Medulla oblongata (tissue), 1 donor: ENCODE measurements around the gene MGAT4A.
A peak's percentile ranks its signal among the peaks of the same experiment; 100 is the strongest.

Source experiments
- DNase-seq: peaks from one replicate; pipeline ENCODE4 v3.0.0-alpha.2; 2015; ENCODE audit errors: extremely low spot score

The MGAT4A gene

DNA sequence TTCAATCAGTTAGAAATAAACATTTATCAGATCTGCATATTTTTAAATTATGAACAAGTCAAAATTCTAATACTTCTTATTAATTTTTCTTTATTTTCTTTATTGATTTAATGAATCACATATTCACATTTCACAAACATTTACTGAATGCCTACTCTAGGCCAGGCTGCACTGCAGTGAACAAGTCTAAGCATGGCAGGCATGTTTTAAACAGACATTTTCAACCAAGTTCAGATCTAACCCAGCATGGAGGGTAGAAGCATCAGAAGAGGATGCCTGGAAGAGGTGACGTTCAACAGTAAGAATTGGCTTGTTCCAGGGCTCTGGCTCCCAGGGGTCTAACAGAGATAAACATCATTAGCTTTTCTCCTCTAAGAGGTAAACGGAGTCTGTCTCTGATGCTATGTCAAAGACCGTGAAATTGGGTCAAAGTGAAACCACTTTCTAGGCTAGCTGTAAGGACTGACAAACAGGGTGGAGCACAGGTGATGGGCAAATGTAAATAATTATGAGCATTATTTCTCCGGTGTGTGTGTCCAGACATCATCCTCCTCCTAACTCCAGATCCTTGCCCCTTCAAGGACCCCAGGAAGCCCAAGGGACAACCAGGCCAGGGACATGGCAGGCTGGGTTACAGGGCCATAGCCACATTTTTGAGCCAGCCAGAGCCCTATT lies 72.0 kb downstream of the MGAT4A start:
- DNase-seq: no peak

DNA sequence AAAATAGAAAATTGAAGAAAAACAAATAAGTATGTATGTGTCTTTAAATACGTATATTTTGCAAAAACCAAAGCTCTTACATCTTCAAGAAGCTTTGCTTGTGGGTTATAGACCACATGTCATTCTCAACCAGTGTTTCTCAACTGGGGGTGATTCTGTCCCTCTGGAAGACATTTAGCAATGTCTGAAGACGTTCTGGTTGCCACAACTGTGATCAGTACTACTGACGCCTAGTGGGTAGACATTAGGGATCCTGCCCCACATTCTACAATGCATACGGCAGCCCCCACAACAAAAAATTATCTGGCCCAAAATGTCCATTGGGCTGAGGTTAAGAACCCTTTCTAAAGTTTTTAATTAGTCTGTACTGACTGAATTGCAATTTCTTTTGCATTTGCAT lies 74.1 kb downstream of the MGAT4A start:
- DNase-seq: no peak

DNA sequence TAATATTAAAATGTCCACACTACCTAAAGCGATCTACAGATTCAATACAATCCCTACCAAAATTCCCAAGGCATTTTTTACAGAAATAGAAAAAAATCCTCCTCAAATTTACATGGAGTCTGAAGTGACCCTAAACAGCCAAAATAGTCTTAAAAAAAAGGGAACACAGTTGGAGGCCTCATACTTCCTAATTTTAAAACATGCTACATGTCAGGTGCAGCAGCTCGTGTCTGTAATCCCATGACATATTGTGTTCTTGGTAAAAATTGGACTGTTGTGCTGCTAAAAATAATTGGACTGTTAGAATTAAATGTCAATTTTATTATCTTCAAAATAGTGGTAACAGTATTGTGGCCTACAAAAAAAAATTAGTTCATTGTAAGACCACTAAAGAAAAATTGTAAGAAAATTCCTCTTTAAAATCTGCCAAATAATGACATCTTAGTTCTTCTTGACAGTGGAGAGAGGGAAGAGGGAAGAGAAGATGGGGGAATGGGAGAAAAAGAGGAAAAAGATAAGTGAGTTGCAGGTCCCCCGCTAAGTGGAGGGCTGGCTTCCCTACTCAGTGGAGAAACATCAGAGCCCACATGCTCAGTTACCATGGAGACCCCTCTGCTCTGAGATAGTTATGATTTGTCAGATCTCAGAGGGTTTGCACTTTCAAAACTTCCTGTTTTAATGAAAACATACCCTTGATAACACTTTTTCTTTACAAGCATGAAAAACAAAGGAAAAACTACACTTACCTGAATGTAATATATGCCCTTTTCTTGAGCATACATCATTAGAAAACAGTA lies 76.0 kb downstream of the MGAT4A start:
- DNase-seq: peak; percentile 41

DNA sequence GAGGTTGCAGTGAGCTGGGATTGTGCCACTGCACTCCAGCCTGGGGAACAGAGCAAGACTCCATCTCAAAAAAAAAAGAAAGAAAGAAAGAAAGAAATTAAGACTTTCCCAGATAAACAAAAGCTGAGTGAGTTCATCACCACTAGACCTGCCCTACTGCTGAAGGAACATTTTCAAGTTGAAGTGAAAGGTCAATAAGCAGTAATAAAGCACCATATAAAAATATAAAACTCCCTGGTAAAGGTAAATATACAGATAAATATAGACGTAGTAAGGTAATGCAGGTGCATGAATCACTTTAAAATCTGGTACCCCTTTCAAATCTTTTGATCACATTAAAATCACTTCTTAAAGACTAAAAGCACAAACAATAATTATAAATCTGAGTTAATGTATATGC lies 79.9 kb downstream of the MGAT4A start:
- no peak for DNase-seq

DNA sequence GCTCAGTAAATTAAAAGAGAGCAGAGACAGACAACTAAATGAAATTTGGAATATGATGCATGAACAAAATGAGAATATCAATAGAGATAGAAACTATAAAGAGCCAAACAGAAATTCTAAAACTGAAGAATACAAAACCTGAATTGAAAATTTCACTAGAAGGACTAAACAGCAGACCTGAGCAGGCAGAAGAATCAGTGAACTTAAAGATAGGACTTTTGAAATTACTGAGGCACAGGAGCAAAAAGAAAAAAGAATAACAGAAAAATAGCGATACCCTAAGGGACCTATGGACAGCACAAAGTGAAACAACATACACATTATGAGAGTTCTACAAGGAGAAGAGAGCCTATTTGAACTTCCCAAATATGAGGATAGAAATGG lies 80.9 kb downstream of the MGAT4A start:
- no peak for DNase-seq

DNA sequence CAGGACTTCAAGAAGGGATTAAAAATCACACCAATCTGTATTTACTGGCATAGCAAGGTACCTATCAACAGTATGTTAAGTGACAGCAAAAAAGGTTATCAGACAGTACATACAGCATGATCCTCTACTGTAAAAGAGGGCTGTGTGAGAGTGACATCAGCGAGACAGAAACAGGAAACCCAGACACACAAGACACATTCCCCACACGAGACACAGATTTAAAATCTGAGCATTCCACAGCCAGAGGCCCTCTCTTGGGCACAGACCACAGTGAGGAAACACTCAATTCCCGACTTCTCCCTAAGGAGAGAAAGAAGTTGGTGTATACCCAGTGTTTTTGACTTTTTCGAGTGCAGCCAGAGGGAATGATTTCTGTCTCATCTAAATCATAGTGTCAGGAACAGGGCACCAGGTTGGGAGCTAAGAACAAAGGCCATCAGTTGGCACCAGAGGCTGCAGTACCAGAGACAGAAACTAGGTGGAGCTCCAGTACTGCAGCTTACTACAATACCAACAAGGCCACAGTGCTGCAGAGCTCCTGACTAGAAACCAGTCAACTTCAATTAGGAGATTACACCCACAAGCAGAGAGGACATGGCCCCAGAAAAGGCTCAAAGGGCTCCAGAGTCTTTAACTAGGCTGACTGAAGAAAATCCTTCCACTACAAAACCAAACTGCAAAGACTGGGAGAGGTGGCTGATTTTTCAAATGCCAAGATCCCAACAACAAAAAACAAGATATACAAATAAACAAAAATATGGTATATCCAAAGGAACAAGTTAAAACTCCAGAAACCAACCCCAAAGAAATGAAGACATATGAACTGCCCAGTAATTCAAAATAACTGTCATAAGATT lies 81.6 kb downstream of the MGAT4A start:
- peak; percentile 94 for DNase-seq

DNA sequence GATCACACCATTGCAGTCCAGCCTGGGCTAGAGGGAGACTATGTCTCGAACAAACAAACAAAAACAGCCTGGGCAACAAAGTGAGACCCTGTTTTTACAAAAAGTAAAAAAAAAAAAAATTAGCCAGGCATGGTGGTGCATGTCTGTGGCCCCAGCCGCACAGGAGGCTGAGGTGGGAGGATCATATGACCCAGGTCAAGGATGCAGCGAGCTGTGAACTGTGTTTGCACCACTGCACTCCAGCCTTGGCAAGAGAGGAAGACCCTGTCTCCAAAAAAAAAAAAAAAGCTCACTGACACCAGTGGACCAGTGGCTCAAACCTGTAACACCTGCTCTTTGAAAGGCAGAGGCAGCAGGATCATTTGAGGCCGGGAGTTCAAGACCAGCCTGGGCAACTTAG lies 82.5 kb downstream of the MGAT4A start:
- DNase-seq: no peak

DNA sequence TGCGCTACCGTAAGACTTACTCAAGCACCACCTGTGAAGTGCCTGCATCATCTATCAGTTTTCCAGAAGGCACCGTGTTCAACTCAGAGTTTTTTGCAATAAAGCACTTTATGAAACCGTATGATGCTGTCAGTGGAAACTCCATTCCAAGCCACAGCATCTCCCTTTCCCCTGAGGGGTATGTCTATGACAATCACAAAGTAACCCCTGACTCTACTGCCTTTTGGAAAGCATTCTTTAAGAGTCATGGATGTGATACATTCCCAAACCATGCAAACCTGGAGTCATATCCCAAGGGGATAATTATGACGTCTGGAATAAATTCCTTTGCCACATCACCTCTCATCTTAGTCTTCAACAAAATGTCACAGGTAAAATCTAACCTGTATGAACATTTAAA lies 83.3 kb downstream of the MGAT4A start:
- DNase-seq: no peak

DNA sequence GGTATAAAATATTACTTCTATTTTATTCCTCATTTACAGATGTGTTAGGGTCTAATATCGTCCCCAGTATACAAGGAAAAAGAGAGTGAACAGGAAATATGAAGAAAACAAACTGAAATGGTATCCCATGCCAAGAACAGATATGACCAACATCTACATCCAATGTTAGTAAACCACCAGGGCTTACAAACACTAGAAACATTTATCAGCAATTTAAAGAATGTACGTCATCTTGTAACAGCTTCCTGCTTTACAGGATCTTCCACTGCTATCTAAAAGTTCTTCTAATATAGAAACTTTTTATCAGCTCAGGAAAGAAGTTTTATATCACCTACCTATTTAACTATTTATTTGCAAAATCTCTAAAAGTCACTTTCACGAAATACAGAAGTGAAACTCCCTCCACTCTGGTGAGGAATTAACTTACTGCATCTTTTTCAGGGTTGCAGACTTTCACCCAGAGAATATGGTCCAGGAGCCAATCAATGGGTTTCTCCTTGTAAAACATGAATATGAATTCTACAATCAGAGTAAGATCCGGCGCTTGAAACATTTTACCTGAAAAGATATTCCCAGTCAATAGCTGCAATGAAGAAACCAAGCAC lies 87.3 kb downstream of the MGAT4A start:
- DNase-seq: no peak

DNA sequence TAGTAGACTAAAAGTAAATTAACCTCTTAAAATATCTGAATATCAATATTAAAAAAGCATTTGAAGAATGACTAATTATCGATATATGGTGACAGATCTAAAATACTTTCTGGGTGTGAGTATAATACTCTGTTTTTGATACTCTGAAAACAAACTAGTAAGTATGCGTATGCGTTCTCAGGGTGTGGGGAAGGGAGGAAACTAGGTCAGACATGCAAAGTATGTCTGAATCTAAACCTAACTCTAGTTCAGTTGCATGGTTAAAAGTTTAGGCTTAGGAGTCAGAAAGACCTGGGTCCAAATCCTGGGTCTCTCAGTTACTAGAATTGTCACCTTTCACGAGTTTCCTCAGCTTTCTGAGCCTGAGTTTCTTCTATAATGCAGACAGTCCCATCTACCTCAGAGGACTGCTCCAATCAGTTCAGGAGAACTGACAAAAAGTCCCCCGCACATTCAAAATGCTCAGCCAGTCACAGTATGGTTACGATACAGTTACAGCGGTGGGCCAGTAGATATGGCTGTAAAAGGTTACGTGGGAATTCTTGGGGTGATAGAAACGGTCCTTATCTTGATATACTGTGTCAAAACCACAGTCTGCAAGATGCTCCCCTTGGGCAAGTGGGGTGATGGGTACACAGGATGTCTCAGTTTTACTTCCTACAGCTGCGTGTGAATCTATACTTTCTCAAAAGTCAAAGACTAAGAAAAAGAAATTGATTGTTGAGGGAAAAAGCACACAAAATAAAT lies 93.4 kb downstream of the MGAT4A start:
- DNase-seq: no peak

DNA sequence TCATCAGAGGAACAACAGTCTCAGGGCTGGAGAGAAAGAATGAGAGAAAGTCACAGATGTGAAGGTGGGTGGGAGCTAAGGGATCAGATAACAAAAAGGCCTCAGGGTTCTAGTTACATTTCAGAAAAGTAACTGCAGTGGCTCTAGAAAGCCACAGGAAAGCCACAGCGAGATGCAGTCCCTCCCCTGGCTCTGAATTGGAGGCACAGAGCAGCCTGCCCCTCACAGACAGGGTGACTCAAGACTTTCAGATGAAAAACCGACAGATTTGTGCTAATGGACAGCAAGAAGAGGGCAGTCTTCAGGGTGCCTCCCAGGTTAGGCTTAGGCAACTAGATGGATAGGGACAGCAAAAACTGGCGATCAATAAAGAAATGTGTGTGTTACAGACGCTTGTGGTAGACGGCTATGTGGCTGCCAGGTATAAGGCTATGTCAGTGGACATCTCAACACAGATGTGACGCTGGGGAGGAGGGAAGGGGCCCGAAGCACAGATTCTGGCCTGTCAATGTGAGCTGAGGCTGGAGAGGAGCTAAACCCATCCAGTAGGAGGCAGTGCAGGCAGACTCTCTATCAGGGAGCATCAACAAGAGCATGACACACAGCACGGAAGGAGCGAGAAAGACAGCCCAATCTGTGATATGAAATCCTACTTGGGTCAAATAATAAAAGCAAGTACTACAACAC lies 96.4 kb downstream of the MGAT4A start:
- DNase-seq: no peak

DNA sequence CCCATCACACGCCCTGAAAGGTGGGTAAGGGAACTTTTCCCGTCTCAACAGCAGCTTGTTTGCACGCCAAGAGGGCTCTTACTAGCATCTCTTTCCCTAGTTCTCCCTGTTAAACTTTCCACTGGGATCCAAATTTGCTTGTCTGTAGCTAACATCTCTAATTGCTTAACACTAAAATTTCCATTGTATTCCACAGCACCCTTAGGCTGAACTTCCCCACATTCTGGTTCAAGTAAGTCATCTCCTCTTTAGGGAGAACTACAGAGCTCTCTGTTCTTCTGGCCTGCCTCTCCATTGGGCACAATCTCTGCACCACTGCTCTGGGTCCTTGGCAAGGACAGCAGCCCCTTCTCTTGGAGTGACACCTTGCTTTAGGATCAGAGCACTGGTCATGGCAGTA lies 98.6 kb downstream of the MGAT4A start:
- no peak for DNase-seq

DNA sequence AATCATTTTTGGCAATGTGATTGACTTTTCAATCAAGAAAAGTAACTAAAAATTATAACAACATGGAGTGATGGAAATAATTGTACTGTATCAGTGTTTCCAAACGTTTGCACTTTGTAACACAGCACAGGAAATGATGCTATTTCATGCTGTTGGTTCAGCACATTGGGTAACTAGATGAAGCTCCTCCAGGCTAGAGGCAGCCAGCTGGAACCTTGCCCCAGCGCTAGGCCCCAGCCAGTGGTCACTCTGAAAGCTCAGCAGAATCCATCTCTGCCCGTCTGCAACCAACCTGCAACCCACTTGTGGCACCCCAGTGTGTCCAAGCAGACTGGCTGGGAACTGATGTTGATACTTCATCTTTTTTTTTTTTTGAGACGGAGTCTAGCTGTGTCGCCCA lies 107.3 kb downstream of the MGAT4A start:
- no peak for DNase-seq

DNA sequence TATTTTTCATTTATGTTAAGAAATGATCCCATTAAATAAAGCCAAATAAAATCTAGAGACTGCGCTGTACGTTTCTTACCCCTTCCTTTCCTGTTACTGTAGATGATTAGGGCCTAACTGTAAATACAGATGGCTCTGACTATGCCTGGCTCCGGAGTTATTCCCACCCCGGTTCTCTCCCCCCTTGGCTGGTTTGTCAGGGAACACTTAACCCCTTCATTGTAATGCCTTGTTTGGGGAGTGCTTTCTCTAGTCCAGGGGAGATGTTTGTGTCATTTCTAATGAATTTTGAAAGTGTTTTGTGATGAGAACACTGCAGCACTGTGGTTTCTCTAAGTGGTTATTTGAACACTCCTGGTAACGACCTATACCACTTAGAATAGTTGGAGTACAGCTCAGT lies 113.8 kb downstream of the MGAT4A start:
- DNase-seq: no peak

DNA sequence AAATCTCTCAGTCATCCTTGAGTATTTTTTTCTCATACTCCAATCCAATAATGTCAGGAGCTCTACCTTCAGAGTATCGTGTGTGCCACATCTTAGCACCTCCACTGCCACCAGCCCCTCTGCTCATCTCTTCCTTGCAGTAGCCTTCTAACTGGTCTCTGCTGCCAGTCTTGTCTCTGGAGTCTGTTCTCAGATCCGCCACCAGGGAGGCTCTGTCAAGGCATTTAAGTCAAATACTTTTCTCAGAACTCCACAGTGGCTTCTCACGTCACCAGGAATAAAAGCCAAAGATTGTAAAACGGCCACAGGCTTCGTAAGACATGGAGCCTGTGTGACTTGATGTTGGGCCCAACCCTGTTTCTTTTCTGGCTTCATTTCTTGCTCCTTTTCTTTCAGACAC lies 115.5 kb downstream of the MGAT4A start:
- DNase-seq: no peak

DNA sequence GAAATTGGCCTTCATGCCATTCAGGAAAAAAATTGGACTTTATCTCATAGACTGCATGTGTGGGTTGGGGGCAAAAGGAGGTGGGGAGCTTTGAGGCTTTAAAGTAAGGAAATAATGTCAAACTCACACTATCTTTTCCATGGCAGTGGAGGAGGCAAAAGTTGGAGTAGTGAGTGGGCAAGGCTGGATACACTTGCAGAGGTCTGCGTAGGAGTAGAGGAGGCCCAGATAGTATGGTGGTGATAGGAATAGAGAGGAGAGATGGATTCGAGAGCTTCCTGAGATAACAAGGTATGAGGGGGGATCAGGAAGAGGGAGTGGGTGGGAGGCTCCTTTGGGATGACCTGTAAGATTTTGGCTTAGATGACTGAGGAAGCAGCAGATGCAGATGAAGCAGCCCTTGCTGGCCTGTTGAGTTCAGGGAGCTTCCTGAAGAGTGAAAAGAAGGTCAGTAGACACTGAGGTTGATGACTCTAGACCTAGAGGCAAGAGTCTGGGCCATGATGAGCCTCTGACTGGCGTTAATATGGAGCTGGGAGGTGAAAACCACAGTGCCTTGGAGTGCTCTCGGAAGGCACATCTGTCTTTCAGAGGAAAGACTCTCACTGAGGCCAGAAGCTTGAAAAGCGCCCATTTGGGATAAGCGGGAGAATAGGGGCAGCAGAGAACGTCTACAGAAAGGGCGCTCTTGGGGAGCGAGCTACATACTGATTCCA lies 116.8 kb downstream of the MGAT4A start:
- no peak for DNase-seq

DNA sequence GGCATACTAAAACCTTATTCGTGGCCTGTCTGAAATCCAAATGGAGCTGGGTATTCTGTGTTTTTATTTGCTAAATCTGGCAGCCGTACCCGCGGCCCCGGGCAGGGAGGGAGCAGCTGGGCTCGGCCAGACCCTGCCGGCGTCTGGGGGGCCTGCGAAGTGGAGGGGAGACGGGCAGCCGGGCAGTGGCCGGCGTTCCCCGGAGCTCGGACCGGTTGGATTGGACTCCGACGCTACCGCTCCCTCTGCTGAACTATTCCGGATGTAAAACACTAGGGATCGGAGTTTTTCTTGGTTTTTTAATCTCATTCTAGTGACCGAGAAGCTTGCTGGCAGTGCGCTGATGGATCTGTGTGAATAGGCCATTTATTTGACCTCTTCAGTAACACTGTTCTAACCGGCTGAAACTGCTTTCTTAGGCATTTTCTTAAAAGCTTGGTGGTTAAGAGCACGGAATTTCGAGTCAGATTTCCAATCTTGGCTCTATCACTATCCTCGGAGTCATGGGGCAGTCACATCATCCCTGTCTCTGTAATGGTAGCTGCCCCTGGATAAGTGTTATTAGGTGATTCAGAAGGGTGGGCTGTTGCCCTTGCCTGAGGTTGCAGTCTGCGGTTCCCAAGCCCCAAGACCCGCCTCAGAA lies 121.8 kb downstream of the MGAT4A start:
- DNase-seq: peak; percentile 16

DNA sequence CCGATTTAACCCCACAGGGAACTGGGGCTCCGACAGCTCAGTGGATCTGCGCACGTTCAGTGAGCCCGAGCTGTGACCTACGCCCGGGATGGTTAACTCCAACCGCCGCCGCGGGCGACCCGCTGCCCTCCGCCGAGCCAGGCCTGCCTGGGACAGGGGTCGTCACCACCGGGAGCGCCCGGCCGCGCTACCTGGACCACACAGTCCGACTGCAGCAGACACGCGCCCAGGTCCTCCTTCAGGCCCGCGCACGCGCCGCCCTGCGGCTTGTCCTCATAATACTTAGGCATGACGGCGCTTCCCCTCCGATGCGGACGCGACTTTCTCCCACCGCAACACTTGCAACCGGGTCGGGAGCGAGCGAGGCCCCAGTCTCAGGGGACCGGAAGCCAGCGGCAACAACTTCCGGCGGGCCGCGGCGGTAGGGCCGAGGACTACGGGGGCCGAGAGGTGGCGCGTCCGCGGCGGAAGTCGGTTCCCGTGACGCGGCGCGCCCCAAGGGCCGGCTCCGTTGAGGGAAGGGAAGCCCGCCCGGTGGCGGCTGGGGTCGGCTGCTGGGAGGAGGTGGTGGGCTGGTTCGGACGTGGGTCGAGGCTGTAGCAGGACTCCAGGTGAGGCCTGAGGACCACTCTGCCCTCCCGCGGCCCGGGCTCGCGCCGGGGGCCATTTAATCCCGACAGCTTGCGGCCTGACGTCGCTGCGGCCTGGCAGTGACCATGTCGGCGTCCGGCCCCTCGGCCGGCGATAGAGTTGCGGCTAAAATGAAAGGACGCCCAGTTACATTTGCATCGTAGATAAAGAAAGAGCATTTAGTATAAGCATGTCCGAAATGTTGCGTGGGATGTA lies 122.6 kb downstream of the MGAT4A start, which contains the start of the genes COA5 and UNC50:
TSS of gene COA5 (minus strand) at position 397 of the 846 bp plus-strand sequence. CDS start at position 290, 107 bp downstream.
TSS of gene UNC50 (plus strand) at position 474 of the 846 bp plus-strand sequence. CDS start 1,171 bp downstream, outside the sequence.
- DNase-seq: peak; percentile 89
